Hindlimb muscle (tissue), 1 donor: ENCODE data around the gene ASIC4. TPM values are rescaled to one million over a fixed set of nuclear protein-coding genes. Genes with fewer than 3 reads are reported as not detected.

Source experiments
- DNase-seq: peaks from one replicate; pipeline ENCODE4 v3.0.0-alpha.2; 2013
- polyA plus RNA-seq: library from polyadenylated mRNA; unstranded; fragments of 120-200 nt; gene quantifications from one replicate; pipeline ENCODE4 v1.2.1, GENCODE V29; 2013; ENCODE audit not compliant: insufficient read length

The ASIC4 gene
- polyA plus RNA-seq, 1 donor, result 0.48 TPM

- DNase-seq, result no peak
Measured at GRCh38 chr2:219536967-219537366, 22.7 kb downstream of the ASIC4 start.

DNA sequence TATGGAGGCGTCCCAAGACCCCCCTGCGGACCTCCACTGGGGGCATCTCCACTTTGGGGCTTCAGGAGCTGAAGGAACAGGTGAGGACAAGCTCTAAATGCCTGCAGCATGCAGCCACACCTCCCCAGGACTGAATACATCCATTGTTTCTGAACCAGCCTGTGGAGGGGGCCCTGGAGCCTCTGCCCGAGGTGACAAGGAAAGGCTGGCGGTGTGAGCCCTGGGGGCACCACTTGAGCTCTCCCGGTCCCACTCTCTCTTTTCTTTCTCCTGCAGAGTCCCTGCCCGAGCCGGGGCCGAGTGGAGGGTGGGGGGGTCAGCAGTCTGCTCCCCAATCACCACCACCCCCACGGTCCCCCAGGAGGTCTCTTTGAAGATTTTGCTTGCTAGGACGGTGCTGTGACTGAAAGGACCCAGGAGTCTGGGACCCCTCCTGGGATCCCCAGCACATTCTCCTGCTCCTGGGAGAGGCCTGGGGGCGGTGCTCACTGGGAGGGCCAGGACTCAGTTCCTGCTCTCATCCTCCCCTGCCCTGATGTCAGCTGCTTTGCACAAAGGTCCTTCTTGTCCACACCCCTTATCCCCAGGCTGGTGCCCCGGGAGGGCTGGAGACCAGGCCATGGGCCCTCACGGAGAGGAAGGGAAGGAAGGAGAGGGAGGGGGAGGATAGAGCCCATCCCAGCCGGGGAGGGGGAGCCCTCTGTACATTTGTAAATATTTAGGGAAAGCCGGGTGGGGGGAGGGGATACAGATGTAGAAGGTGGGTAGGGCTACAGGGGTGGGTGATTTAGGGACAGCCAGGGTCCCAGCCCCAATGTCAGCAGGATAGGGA, 23.6 kb downstream of the ASIC4 start:
- DNase-seq, result no peak

DNA sequence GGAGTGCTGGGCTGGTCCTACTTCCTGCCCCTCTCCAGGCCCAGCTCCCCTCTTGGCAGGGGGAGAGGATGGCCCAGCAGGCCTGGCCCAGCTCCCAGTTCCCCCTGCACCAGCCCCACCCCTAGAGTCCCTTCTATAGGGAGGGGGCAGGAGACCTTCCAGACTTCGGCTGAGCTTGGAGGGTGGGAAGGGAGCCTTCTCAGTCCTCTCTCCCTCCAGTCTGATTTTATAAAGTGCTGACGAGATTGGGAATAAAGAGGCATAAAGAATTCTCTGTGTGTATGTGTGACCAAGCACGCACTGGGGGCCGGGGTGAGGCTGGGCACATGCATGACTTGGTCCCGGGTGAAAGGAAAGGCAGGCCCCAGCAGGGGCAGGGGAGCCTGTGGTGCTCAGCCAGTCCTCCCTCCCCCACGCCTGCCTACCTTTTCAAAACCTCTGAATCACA, 24.2 kb downstream of the ASIC4 start:
- no peak for DNase-seq

DNA sequence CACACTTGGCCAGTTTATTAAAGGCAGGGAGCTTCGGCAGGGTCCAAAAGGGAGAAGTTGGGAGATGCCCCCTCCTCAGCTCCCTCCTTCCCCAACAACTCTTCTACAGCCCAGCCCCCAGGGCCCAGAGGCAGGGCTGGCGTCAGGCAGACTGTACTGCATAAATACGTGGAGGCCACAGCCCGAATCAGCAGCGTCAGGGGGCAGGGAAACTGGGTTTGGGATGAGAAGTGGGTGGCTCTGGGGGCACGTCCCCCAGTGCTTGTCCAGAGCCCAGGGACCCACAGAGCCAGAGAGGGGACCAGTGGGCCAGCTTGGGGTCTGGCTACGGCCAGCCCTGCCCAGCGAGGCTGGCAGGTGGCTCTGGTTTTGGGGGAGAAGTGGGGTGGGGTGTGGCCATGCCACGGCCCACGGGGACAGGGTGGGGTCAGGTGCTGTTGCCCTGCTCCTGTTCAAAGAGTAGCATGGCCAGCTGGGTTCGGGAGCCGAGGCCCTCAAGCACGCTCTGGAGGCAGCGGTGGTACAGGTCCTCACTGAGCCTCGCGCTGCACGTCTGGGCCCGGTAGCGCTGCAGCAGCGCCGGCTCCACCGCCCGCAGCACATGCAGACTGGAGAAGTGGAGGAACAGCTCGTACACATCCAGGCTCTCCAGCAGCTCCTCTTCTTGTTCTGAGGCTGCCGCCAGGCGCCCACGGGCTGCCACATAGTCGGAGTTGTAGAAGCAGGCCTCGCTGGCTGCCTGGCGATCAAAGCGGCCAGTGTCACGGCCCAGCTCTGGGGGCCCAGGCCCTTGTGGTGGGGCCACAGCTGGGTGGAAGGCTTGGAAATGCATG, 24.9 kb downstream of the ASIC4 start:
- no peak for DNase-seq

DNA sequence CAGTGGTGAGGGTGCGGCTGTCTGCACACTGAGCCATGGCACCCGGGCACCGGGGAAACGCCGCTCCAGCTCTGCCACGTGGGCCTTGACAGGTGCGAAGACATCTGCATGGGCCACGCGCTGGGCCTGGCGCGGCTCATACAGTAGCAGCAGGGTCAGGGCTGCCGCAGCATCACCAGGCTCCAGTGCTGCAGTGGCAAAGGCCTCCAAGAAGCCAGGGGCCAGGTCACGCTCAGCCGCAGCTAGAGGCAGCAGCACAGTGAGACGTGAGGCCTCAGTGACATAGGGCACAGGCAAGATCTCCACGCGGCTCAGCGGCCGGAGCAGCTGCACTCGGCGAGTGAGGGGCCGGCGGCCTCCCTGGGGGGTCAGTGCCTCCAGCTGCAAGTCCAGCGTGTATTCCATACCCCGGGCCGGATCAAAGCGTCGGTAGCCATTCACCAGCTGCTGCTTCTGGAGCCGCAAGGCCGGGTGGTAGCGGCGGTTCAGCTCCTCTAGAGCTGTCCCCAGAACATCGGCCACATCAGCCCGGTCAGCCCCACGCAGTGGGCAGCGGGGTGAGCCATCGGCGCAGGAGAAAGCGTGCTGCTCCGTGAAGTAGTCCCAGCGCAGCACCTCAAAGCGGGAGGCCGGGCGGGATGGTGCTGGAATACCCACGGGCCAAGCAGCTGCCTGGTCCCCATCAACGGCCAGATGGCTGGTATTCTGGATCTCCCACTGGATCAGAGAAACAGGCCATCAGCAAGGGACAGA, 25.8 kb downstream of the ASIC4 start:
- DNase-seq, result no peak

- no peak for DNase-seq
Measured at GRCh38 chr2:219540784-219541504, 26.7 kb downstream of the ASIC4 start.

DNA sequence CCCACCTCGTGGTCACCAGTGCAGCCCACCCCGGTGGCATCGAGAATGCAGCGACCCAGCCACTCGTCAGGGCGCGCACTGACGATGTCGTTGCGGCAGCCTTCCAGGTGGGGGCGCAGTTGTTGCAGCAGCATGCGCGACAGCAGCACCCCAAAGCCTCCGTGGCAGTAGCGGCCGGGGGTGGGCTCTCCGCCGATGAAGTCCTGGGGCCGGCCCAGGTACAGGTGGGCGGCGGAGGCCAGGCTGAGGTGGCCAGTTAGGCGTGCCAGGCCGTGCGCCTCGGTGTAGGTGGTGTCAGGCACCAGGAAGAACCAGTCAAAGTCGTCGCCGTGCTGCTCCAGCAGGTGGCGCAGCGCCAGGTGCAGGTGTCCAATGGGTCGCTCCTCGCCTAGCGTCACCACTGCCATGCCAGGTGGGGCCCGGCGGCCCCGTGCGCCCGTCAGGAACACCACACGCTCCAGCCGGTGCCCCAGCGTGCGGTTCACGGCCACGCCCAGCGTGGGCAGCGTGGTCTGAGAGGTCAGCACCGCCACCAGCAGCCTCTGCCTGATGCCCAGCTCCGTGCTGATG, 27.4 kb downstream of the ASIC4 start:
- DNase-seq, result peak; percentile 65

DNA sequence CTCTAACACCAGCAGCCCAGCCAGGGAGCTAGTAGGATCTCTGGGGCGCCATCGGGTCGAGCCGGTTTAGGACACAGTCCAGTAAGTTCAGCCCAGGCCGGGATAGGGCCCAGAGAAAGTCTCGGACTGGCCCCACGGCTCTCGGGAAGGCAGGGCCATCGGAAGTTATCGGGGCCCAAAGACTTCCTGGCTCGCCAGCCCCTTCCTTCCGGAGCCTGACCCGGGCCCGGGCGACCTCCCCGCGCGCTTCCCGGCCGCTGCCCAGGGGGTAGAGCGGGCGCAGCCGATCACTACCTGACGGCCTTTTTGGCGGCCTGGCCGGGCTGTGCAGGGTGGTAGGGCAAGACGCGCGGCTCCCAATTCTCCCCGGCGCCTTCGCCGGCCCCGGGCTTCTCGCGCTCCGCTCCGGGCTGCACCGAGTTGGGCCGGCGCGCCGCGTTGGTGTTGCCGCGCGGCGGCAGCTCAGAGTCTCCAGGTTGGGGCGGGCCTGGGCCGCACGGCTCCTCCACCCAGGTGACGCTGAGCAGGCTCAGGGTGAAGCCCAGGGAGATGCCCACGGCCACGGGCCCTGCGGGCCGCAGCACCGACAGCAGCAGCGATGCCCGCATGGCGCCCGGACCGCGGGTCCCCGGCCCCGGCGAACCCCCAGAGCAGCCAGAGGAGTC, 28.8 kb downstream of the ASIC4 start:
- DNase-seq, result no peak

- peak; percentile 99 for DNase-seq
Measured at GRCh38 chr2:219543596-219544358, 29.5 kb downstream of the ASIC4 start, which contains the start of the genes CHPF and TMEM198. TSS of gene CHPF (minus strand) at chr2:219543809. CDS start at chr2:219543538, 271 bp downstream. TSS of gene TMEM198 (plus strand) at chr2:219544028. CDS start at chr2:219544728, 700 bp downstream.

DNA sequence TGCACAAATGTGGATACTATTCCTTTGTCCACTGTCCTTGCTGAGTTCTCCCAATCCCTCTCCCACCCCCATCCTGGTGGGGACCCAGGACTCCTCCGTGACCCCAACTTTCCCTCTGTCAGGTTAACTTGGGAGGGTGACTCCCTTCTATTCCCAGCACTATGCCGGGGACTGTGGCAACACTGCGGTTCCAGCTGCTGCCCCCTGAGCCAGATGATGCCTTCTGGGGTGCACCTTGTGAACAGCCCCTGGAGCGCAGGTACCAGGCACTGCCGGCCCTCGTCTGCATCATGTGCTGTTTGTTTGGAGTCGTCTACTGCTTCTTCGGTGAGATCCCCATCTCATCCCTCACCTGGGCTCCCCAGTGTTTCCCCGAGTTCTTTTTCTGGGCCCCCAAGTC, 30.3 kb downstream of the ASIC4 start:
- DNase-seq, result no peak

DNA sequence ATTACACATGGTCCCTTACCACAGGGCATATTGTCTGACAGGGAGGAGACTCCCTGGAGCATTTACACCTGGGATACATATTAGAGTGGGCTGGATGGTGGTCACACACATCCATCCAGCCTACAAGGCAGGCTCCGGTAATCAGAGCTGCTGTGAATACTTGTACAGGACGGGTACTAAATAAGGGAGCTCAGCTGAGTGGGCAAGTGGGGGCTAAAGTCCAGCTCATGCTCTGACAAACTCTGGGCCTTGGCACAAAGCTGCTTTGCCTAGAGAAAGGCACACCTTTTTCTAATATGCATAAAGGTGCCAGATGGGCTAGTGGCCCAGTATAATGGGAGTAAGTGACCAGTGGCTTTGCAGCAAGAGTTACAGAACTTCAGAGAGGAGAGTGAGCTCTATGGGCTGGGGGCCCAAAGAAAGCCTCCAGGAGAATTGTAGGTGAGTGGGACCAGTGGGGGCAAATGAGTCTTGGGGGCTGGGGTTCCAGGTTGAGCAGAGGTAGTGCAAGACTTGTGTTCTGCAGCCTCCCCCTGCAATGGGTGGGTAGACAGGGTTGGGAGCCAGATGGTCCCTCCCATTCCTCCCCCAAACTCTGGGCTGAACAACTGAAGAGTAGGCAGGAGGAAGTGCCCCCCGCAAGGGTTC, 31.1 kb downstream of the ASIC4 start:
- DNase-seq, result no peak

GRCh38 chr2:219545943-219546352, 31.7 kb downstream of the ASIC4 start:
- DNase-seq, result no peak

DNA sequence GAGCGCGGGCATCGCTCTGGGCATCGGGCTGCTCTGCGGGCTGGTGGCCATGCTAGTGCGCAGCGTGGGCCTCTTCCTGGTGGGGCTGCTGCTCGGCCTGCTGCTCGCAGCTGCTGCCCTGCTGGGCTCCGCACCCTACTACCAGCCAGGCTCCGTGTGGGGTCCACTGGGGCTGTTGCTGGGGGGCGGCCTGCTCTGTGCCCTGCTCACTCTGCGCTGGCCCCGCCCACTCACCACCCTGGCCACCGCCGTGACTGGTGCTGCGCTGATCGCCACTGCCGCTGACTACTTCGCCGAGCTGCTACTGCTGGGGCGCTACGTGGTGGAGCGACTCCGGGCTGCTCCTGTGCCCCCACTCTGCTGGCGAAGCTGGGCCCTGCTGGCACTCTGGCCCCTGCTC, 33.3 kb downstream of the ASIC4 start:
- DNase-seq, result no peak

GRCh38 chr2:219548990-219549389, 34.7 kb downstream of the ASIC4 start:
- DNase-seq, result no peak

DNA sequence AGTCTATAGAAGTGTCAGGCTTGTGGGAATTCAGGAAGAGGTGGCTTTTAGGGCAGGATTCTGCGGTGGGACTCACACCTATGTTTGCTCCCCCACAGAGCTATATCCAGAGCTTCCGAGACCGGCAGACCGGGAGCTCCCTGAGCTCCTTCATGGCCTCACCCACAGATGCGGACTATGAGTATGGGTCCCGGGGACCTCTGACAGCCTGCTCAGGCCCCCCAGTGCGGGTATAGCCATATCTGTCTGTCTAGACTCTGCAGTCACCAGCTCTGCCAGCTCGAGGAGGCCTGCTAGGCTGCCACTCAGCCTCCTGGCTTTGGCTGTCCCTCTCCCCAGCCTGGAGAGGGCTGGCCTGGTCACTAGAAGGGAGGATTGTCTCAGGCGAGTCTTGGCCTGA, 35.3 kb downstream of the ASIC4 start:
- DNase-seq, result no peak

DNA sequence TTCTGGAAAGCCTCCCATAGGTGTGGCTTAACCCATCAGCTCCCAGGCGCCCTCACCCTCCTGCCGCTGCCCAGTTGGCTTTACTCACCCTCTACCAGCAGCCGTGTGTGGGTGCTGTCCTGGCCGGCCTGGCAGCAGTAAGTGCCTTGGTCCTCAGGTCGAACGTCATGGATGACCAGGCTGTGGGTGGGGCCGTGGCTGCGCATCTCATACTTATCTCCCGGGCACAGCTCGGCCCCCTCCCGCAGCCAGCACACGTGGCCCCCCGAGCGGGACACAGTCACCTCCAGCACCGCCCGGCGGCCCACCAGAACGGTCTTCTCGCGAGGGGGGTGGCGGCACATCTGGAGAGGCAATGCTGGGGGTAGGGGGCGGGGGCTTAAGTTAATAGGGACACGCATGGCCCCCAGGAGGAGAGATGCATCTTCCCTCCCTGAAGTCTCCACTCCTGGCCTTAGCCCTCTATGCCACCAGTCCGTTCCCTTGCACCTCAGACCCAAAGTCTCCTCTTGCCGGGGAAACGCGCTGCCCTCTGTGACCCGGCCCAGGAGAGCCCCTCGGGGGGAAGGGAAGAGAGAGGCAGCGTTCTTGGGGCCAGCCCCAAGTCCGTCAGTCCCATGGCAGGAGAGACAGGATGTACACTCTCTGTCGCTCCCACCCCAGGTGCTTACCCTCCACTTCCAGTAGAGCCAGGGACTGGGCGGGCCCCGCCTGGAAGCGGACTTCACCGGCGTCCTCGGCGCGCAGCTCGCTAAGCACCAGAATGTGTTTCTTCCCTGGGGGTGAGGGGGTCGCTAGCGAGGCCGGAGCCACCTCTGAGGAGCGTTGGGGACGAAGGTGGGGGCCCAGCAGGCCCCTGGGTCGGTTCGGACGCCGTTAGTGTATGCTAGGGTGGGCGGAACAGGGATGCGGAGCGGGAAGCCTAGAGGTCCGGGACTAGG, 37.4 kb downstream of the ASIC4 start:
- peak; percentile 26 for DNase-seq

GRCh38 chr2:219552382-219553167, 38.3 kb downstream of the ASIC4 start:
- DNase-seq, result peak; percentile 92

DNA sequence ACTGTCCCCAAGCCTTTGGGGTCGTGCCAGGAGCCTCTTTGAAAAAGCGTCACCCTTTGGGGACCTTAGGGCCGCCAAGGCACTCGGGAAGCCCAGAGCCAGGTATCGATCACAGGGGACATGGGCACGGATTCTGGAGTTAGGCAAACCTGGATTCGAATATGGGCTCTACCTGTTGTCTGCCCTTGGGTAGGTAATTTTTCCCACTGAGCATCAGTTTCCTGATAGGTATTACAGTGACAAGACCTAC, 38.8 kb downstream of the ASIC4 start:
- DNase-seq, result no peak
